H1 (cell line): ENCODE data around the gene KDM1A. TPM values are rescaled to one million over a fixed set of nuclear protein-coding genes. Genes with fewer than 3 reads are reported as not detected.

Source experiments
- CTCF ChIA-PET: fragments of 300-600 bp; sonication (Branson Sonifier 250); formaldehyde crosslinking; loops from one replicate; lab custom pipeline; 2021; ENCODE audit not compliant: partially characterized antibody; lab: Charles Lee
- POLR2A ChIA-PET: fragments of 300-600 bp; sonication (Branson Sonifier 250); formaldehyde crosslinking; loops from one replicate; lab custom pipeline; 2021; ENCODE audit warnings: inconsistent platforms; ENCODE audit not compliant: partially characterized antibody; lab: Charles Lee
- DNase-seq, 2 experiments: peaks; one replicate each; pipeline versions ENCODE4 v3.0.0 to v3.0.0-alpha.2; 2010 to 2022; ENCODE audit warnings: low spot score in 2 of 2, low read depth in 1 of 2, mixed read lengths in 1 of 2
- FAIRE-seq: peaks from 2 replicates; lab custom pipeline; 2011; peaks lifted over from hg19 to GRCh38; lab: Jason Lieb, UNC
- H2AFZ ChIP-seq: 2 replicates; pipeline ENCODE4 v1.8.1; 2012; ENCODE audit warnings: low read length, inconsistent platforms
- H2AK5ac ChIP-seq: 2 replicates; pipeline ENCODE4 v1.6.1; 2013; ENCODE audit warnings: low read depth, low read length
- H2BK120ac ChIP-seq: replicated peaks from 2 replicates; pipeline ENCODE3; 2013; ENCODE audit warnings: low read depth, low read length, inconsistent platforms
- H2BK12ac ChIP-seq: 2 replicates; pipeline ENCODE4 v1.6.1; 2013; ENCODE audit warnings: low read depth, low read length
- H2BK15ac ChIP-seq: 2 replicates; pipeline ENCODE4 v1.6.1; 2013; ENCODE audit warnings: low read length
- H2BK20ac ChIP-seq: 2 replicates; pipeline ENCODE4 v1.6.1; 2013; ENCODE audit warnings: low read length
- H2BK5ac ChIP-seq: 2 replicates; pipeline ENCODE4 v1.6.1; 2013; ENCODE audit warnings: low read depth, low read length
- H3K14ac ChIP-seq: 2 replicates; pipeline ENCODE4 v1.6.1; 2013; ENCODE audit warnings: inconsistent platforms; ENCODE audit not compliant: insufficient read length
- H3K18ac ChIP-seq: 2 replicates; pipeline ENCODE4 v1.6.1; 2013; ENCODE audit warnings: low read length; ENCODE audit errors: extremely low read depth
- H3K23ac ChIP-seq: 2 replicates; pipeline ENCODE4 v1.6.1; 2013; ENCODE audit warnings: inconsistent platforms; ENCODE audit not compliant: insufficient read length
- H3K23me2 ChIP-seq: 2 replicates; pipeline ENCODE4 v1.6.1; 2013; ENCODE audit warnings: low read depth, low read length
- H3K27ac ChIP-seq: 2 replicates; pipeline ENCODE4 v1.6.1; 2011; ENCODE audit warnings: low read depth, low read length, inconsistent platforms
- H3K27me3 ChIP-seq, 4 experiments: replicated peaks in 1 of 4; 1 replicate in 1 of 4; 2 replicates in 3 of 4; pipeline versions ENCODE4 v1.6.1 to v1.8.1; 2011 to 2013; ENCODE audit warnings: low read length in 3 of 4, mild to moderate bottlenecking in 3 of 4, inconsistent platforms in 2 of 4, mixed read lengths in 2 of 4, moderate library complexity in 1 of 4; ENCODE audit not compliant: control insufficient read depth in 3 of 4, insufficient read depth in 3 of 4; ENCODE audit errors: extremely low read depth in 1 of 4
- H3K36me3 ChIP-seq, 4 experiments: 2 replicates each; pipeline versions ENCODE4 v1.6.1 to v1.8.1; 2011 to 2013; ENCODE audit warnings: mild to moderate bottlenecking in 4 of 4, low read length in 3 of 4, moderate library complexity in 2 of 4, control low read depth in 1 of 4, inconsistent platforms in 1 of 4; ENCODE audit not compliant: insufficient read depth in 4 of 4, control insufficient read depth in 2 of 4
- H3K4ac ChIP-seq: replicated peaks from 2 replicates; pipeline ENCODE3; 2013; ENCODE audit warnings: low read length, low read depth, mixed read lengths, inconsistent platforms; ENCODE audit not compliant: insufficient read length
- H3K4me1 ChIP-seq, 4 experiments: replicated peaks in 1 of 4; 1 replicate in 1 of 4; 2 replicates in 3 of 4; pipeline versions ENCODE4 v1.6.1 to v1.8.1; 2011 to 2013; ENCODE audit warnings: low read length in 3 of 4, inconsistent platforms in 2 of 4, mixed read lengths in 1 of 4; ENCODE audit not compliant: insufficient read depth in 4 of 4, control insufficient read depth in 3 of 4
- H3K4me2 ChIP-seq, 2 experiments: 2 replicates each; pipeline versions ENCODE4 v1.6.1 to v1.8.1; 2011 to 2013; ENCODE audit warnings: low read depth in 2 of 2, low read length in 2 of 2, control low read depth in 1 of 2, inconsistent platforms in 1 of 2, mild to moderate bottlenecking in 1 of 2; ENCODE audit not compliant: insufficient read depth in 1 of 2
- H3K4me3 ChIP-seq, 4 experiments: fragments of 200-600, 300-600 bp in 1 of 4; sonication (generic), shearing (Covaris generic), sonication (Bioruptor Twin) in 1 of 4; 2 replicates each; pipeline versions ENCODE4 v1.5.1 to v1.8.1; 2011 to 2016; ENCODE audit warnings: low read length in 4 of 4, low read depth in 3 of 4, control low read depth in 2 of 4, inconsistent platforms in 2 of 4, mild to moderate bottlenecking in 2 of 4, mixed read lengths in 1 of 4, moderate library complexity in 1 of 4; ENCODE audit not compliant: insufficient read depth in 2 of 4; ENCODE audit errors: extremely low read depth in 1 of 4
- H3K56ac ChIP-seq: replicated peaks from 2 replicates; pipeline ENCODE3; 2013; ENCODE audit warnings: low read depth, mild to moderate bottlenecking, mixed read lengths, low read length, inconsistent platforms; ENCODE audit not compliant: insufficient read length
- H3K79me1 ChIP-seq: 2 replicates; pipeline ENCODE4 v1.6.1; 2013; ENCODE audit warnings: low read depth, low read length, control low read depth
- H3K79me2 ChIP-seq, 2 experiments: 2 replicates each; pipeline versions ENCODE4 v1.6.1 to v1.8.1; 2012 to 2013; ENCODE audit warnings: low read length in 2 of 2, mild to moderate bottlenecking in 2 of 2, inconsistent platforms in 1 of 2; ENCODE audit not compliant: insufficient read depth in 2 of 2, control insufficient read depth in 1 of 2
- H3K9ac ChIP-seq, 4 experiments: replicated peaks in 1 of 4; 1 replicate in 1 of 4; 2 replicates in 3 of 4; pipeline versions ENCODE4 v1.6.1 to v1.8.1; 2011 to 2013; ENCODE audit warnings: low read depth in 3 of 4, low read length in 3 of 4, control low read depth in 2 of 4, mild to moderate bottlenecking in 2 of 4, moderate library complexity in 2 of 4, inconsistent platforms in 1 of 4; ENCODE audit errors: extremely low read depth in 1 of 4
- H3K9me3 ChIP-seq, 2 experiments: 2 replicates each; pipeline versions ENCODE4 v1.6.1 to v1.8.1; 2012 to 2013; ENCODE audit warnings: mild to moderate bottlenecking in 2 of 2, moderate library complexity in 2 of 2, control low read depth in 1 of 2, inconsistent platforms in 1 of 2, low read depth in 1 of 2, low read length in 1 of 2, mixed read lengths in 1 of 2; ENCODE audit not compliant: insufficient read depth in 2 of 2
- H4K20me1 ChIP-seq, 2 experiments: replicated peaks in 1 of 2; 2 replicates each; pipeline versions ENCODE3 to v1.8.1; 2011 to 2013; ENCODE audit warnings: inconsistent platforms in 2 of 2, low read length in 2 of 2, mild to moderate bottlenecking in 1 of 2; ENCODE audit not compliant: insufficient read depth in 2 of 2, control insufficient read depth in 1 of 2
- H4K5ac ChIP-seq: 2 replicates; pipeline ENCODE4 v1.6.1; 2013; ENCODE audit warnings: low read length, low read depth, mixed read lengths, inconsistent platforms; ENCODE audit not compliant: insufficient read length
- H4K8ac ChIP-seq: 2 replicates; pipeline ENCODE4 v1.8.0; 2013; ENCODE audit warnings: mild to moderate bottlenecking, moderate library complexity, low read length, inconsistent platforms; ENCODE audit not compliant: insufficient read depth; ENCODE audit errors: extremely low read depth
- H4K91ac ChIP-seq: replicated peaks from 2 replicates; pipeline ENCODE3; 2013; ENCODE audit warnings: low read length, mixed read lengths, inconsistent platforms; ENCODE audit not compliant: insufficient read length
- PHF8 ChIP-seq: fragments of 200-600 bp; sonication (generic); conservative IDR thresholded peaks from 2 replicates; pipeline ENCODE4 v1.7.1; 2012; ENCODE audit warnings: low read depth, mild to moderate bottlenecking, inconsistent platforms, low read length, moderate library complexity
- POLR2AphosphoS5 ChIP-seq: IDR thresholded peaks from 2 replicates; pipeline ENCODE4 v1.6.1; 2011; ENCODE audit warnings: low read depth, low read length
- SAP30 ChIP-seq: fragments of 300-600 bp; sonication (generic); IDR thresholded peaks from 2 replicates; pipeline ENCODE4 v1.7.1; 2012; ENCODE audit warnings: low read length, moderate library complexity, mild to moderate bottlenecking, inconsistent platforms; ENCODE audit not compliant: insufficient read depth, insufficient replicate concordance
- SIRT6 ChIP-seq: IDR thresholded peaks from one replicate; pipeline ENCODE4 v1.7.1; 2012; ENCODE audit warnings: low read length, inconsistent platforms
- SP2 ChIP-seq: IDR thresholded peaks from 2 replicates; pipeline ENCODE4 v1.6.1; 2012; ENCODE audit warnings: mild to moderate bottlenecking, low read length, inconsistent platforms
- WGBS, 2 experiments: shearing (Covaris generic) in 1 of 2; methylation state at CpG; one replicate each; pipeline versions ENCODE4 v1.1.6 to v1.1.7; 2013 to 2015; ENCODE audit warnings: low lambda C conversion rate in 2 of 2, mixed read lengths in 2 of 2, inconsistent platforms in 1 of 2, low coverage in 1 of 2, missing lambda C conversion rate in 1 of 2; ENCODE audit not compliant: insufficient replicate concordance in 2 of 2, insufficient coverage in 1 of 2, insufficient read length in 1 of 2; ENCODE audit errors: extremely low coverage in 1 of 2, missing lambda C conversion rate in 1 of 2; 5-methylcytosine and 5-hydroxymethylcytosine counted together
- polyA plus RNA-seq, 7 experiments: library from polyadenylated mRNA; depleted of rRNA in 3 of 7; stranded (reverse) in 5 of 7; unstranded in 2 of 7; fragments of >200 nt in 5 of 7; fragments of 200-250 nt in 2 of 7; gene quantifications; 1 replicate in 5 of 7; 2 replicates in 1 of 7; 4 replicates in 1 of 7; pipeline versions ENCODE4 v1.2.1 to v1.2.3, GENCODE V29; 2011 to 2013; ENCODE audit warnings: missing spikeins in 2 of 7, mixed read lengths in 2 of 7
- total RNA-seq: library from RNA; stranded (reverse); fragmentation: NEBNext Ultra II Directional; extraction: Animal tissue kit (Norgen Biotek cat#: 25700); gene quantifications from 2 replicates; pipeline ENCODE4 v1.2.1, GENCODE V29; 2021

KDM1A gene
- total and polyA plus RNA-seq, 2 of the 8 experiments (the other 6 are each of a cell fraction or from before 2014, with no cell fraction given) = 216 to 275 TPM

- no peak overlapping the region for H3K18ac ChIP-seq
- no peak overlapping the region for H4K5ac ChIP-seq
- H3K23me2 ChIP-seq = no peaks in the 10 kb centered on the region
- H3K23ac ChIP-seq = no peak overlapping the region
- 80% methylated on average over 2 of the region's 2 CpGs; no CpG with 5 or more reads in 1 of the 2 experiments for WGBS, 2 experiments
- POLR2A ChIA-PET = interaction anchor here (1.7 kb wide), 1 partner anchor 10 kb away, joined by 5 read pairs; no protein-coding TSS in a partner anchor
- CTCF ChIA-PET = interaction anchor here (1.0 to 1.6 kb wide), 3 partner anchors 11 to 115 kb away, joined by 3 read pairs; no protein-coding TSS in a partner anchor
- H2AK5ac ChIP-seq = no peak overlapping the region
- H3K27ac ChIP-seq = no peak overlapping the region
- no peak overlapping the region for H3K4ac ChIP-seq
- H4K8ac ChIP-seq = no peak overlapping the region
- H3K56ac ChIP-seq = no peak overlapping the region
- H3K4me1 ChIP-seq = no peaks in the 10 kb centered on the region
- no peak overlapping the region for H2AFZ ChIP-seq
- no peak overlapping the region for H3K14ac ChIP-seq
- FAIRE-seq (no peak), DNase-seq (no peak)
- no peak overlapping the region for H2BK120ac ChIP-seq
- no peak overlapping the region for H2BK20ac ChIP-seq
- peaks cover 22 to 90% (median 64%) of the 10 kb centered on the region in 4 experiments for H3K36me3 ChIP-seq
- peaks cover 4% of the 10 kb centered on the region; the same call in 1 of the 2 replicates for H3K79me1 ChIP-seq
- H3K4me3 ChIP-seq = no peak overlapping the region
- H3K9ac ChIP-seq = no peak overlapping the region
- H3K27me3 ChIP-seq = no peaks in the 10 kb centered on the region
- H2BK15ac ChIP-seq = no peak overlapping the region
- H4K20me1 ChIP-seq = peaks cover 3 to 11% of the 10 kb centered on the region in 2 experiments
- H3K4me2 ChIP-seq = no peak overlapping the region
- TF ChIP-seq SIRT6 (no peak), SAP30 (no peak), PHF8 (no peak), SP2 (no peak), POLR2AphosphoS5 (no peak)
- H2BK5ac ChIP-seq = no peak overlapping the region
- H4K91ac ChIP-seq = no peak overlapping the region
- no peak overlapping the region for H2BK12ac ChIP-seq
- no peaks in the 10 kb centered on the region for H3K9me3 ChIP-seq
- H3K79me2 ChIP-seq = peaks cover 0 to 22% of the 10 kb centered on the region in 2 experiments; a peak in 2 of 4 replicates
These were observed 49.9 kb downstream of the KDM1A start for GRCh38 chr1:23069149-23069548.
